Stimulated activated naive CD8-positive, alpha-beta T cell treated with anti-CD3 and anti-CD28 coated beads, Interleukin-15, amount 100 ng/mL, for 72 hours (primary cell): ENCODE measurements around the gene DIPK1A.

Experiments used
- ATAC-seq: fragments of 150-1000 bp; cut with Tn5 transposase; 2 replicates; pipeline ENCODE4 v1.10.0; 2021; ENCODE audit warnings: mild to moderate bottlenecking, moderate library complexity
- DNase-seq, 2 donors: peaks; one replicate each; pipeline ENCODE4 v3.0.0; 2021 to 2022
- H3K27ac Mint-ChIP-seq, 2 donors: one replicate each; pipeline ENCODE4 v1.8.0; 2022; ENCODE audit warnings: mild to moderate bottlenecking in 2 of 2, mixed read lengths in 2 of 2, moderate library complexity in 2 of 2
- H3K27me3 Mint-ChIP-seq: one replicate; pipeline ENCODE4 v1.8.0; 2022; ENCODE audit warnings: mixed read lengths
- H3K4me1 Mint-ChIP-seq: one replicate; pipeline ENCODE4 v1.8.0; 2022; ENCODE audit warnings: mild to moderate bottlenecking, mixed read lengths
- H3K4me3 Mint-ChIP-seq, 2 donors: one replicate each; pipeline ENCODE4 v1.8.0; 2022; ENCODE audit warnings: mild to moderate bottlenecking in 2 of 2, mixed read lengths in 2 of 2, moderate library complexity in 1 of 2
- H3K9me3 Mint-ChIP-seq, 2 donors: one replicate each; pipeline ENCODE4 v1.8.0; 2022; ENCODE audit warnings: mixed read lengths in 2 of 2

The DIPK1A gene

DNA sequence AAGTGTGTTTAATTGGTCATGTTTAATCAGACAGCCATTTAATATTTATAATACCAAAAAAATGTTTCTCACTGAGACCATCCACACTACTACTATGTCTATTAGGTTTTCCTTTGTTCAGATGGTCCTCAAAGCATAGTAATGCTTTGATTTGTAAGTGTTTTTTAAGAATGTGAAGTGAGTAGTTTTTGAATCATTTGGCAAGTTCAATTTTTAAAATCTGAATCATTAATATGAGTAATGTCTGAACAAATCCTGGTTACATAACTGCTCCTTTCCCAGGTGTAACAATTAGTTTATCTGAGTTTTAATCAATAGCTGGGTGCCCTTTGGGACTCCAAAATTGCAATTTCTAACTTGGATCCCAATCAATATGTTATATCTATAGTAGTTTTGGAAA, 152.9 kb downstream of the DIPK1A start:
- Mint-ChIP-seq H3K27me3 (peaks cover 22% of the 10 kb centered on the region), H3K9me3 (no peaks in the 10 kb centered on the region), H3K27ac (no peak overlapping the region), H3K4me3 (no peak overlapping the region), H3K4me1 (no peaks in the 10 kb centered on the region)
- no peak for DNase-seq
- no peak for ATAC-seq

DNA sequence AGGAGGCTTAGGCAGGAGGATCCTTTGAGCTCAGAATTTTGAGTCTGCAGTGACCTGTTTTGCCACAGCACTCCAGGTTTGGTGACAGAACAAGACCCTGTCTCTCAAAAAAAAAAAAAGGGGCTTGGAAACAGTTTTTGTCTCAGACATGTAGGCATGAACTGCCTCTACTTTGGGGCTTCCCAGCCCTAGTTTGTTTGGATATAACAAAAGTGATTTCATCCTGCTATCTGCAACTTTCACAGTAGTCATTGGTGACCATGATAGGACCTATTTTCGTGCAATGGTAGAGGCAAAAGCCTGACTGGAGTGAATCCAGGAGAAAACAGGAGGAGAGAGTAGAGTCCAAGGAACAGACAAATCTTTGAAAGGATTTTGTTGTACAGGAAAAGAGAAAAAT, 156.0 kb downstream of the DIPK1A start:
- Mint-ChIP-seq H3K27ac (no peak overlapping the region), H3K4me1 (no peaks in the 10 kb centered on the region), H3K4me3 (no peak overlapping the region), H3K9me3 (no peaks in the 10 kb centered on the region), H3K27me3 (peaks cover 8% of the 10 kb centered on the region)
- no peak for ATAC-seq
- DNase-seq, result no peak

DNA sequence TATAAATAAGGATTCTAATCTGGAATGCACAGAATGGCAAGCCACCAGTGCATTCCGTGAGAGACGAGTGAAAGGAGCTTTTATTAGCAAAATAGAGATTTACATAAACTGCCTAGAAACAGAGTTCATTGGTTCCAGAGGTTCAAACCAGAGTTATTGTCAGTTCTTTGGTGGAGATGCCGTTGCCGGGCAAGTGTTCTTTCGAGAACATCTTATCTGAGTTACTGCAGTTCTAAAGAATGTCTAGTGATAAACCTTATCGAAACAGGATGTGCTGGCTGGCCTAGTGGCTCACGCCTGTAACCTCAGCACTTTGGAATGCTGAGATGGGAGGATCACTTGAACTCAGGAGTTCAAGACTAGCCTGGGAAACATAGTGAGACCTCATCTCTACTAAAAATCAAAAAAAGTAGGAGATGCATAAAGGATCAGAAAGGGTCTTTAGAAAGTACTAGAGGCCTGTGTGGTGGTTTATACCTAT, 156.5 kb downstream of the DIPK1A start:
- Mint-ChIP-seq H3K4me3 (no peak overlapping the region), H3K4me1 (no peaks in the 10 kb centered on the region), H3K27ac (no peak overlapping the region), H3K9me3 (no peaks in the 10 kb centered on the region), H3K27me3 (peaks cover 8% of the 10 kb centered on the region)
- DNase-seq (no peak), ATAC-seq (no peak)

DNA sequence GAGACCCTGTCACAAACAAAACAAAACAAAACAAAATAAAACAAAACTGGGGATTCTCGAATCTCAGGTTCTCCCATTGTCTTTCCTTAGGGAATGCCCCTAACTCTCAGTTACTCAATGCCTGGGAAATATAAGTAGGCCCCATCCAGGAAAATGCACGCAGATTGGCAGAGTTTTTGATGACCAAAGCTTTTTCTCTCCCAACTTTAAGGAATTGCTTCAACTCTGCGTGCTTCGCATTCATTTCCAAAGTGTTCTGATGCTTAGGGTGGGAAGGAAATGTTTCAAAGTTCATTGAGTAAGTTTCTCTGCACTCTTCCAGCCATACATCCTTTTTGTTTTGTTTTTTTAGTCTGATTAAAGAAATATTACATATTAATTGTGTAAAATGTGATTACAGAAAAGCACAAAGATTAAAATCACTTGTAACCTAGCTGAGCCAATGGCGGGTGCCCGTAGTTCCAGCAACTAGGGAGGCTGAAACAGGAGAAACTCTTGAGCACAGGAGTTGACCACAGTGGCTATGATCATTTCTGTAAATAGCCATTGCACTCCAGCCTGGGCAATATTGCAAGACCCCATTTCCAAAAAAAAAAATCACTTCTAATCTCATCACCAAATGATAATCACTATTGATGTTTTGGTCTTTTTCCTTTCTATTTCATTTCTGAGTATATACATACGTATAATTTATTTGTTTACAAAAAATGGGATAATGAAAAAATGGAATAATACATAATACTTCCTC, 157.9 kb downstream of the DIPK1A start:
- DNase-seq, result no peak
- no peaks in the 10 kb centered on the region for H3K9me3 Mint-ChIP-seq
- H3K4me3 Mint-ChIP-seq, result no peak overlapping the region
- H3K4me1 Mint-ChIP-seq, result no peaks in the 10 kb centered on the region
- no peak overlapping the region for H3K27ac Mint-ChIP-seq
- ATAC-seq, result no peak
- peaks cover 8% of the 10 kb centered on the region for H3K27me3 Mint-ChIP-seq

DNA sequence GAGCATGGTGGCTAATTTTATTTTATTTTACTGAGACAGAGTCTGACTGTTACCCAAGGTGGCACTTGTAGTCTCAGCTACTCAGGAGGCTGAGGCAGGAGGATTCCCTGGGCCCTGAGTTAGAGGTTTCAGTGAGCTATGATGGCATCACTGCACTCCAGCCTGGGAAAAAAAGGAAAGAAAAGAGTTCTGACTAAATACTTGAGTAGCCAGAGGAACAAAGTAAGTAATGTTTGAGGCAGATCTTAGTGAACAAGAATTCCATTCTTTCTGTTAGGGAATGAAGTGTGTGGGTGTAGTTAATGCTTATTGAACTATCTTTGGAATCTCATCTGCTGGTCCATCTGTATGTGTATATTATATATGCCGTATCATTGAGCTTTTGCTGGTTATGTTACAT, 163.3 kb downstream of the DIPK1A start:
- DNase-seq, result no peak

DNA sequence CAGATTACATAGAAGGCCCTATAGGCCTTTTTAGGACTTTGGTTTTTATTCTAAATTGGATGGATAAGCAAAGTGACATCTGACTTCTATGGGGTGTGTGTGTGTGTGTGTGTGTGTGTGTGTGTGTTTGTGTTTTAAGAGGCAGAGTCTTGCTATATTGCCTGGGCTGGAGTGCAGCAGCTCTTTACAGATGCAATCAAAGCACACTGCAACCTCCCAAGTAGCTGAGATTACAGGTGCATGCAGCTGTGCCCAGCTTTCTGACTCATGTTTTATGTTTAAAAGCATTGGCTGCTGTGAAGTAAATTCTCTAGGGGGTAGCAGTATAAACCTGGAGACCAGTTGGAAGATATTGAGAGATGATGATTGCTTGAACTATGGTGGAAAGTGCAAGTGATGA, 164.0 kb downstream of the DIPK1A start:
- H3K27ac Mint-ChIP-seq, result no peak overlapping the region

More for the DNA sequence above, 163.3 kb downstream of the DIPK1A start:
- Mint-ChIP-seq H3K4me3 (no peak overlapping the region), H3K27me3 (peaks cover 43% of the 10 kb centered on the region), H3K9me3 (no peaks in the 10 kb centered on the region), H3K4me1 (no peaks in the 10 kb centered on the region), H3K27ac (no peak overlapping the region)
- ATAC-seq, result no peak

DNA sequence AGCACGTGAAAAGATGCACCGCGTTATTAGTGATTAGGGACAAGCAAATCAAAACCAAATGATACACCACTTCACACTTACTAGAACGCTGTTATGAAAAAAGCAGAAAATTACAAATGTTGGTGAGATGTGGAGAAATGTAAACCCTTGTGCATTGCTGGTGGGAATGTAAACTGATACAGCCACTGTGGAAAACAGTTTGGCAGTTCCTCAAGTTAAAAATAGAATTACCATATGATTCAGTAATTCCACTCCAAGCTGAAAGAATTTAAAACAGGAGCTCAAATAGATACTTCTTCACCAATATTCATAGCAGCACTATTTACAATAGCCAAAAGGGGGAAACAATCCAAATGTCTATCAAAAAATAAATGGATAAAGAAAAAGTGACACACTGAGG, 166.1 kb downstream of the DIPK1A start:
- ATAC-seq (no peak), DNase-seq (no peak)
- H3K4me1 Mint-ChIP-seq, result no peaks in the 10 kb centered on the region
- no peaks in the 10 kb centered on the region for H3K9me3 Mint-ChIP-seq
- H3K27me3 Mint-ChIP-seq, result peaks cover 61% of the 10 kb centered on the region
- H3K4me3 Mint-ChIP-seq, result no peak overlapping the region
- H3K27ac Mint-ChIP-seq, result no peak overlapping the region

More for the DNA sequence above, 164.0 kb downstream of the DIPK1A start:
- Mint-ChIP-seq H3K27me3 (peaks cover 48% of the 10 kb centered on the region), H3K4me1 (no peaks in the 10 kb centered on the region), H3K9me3 (no peaks in the 10 kb centered on the region), H3K4me3 (no peak overlapping the region)
- no peak for ATAC-seq
- DNase-seq, result no peak

DNA sequence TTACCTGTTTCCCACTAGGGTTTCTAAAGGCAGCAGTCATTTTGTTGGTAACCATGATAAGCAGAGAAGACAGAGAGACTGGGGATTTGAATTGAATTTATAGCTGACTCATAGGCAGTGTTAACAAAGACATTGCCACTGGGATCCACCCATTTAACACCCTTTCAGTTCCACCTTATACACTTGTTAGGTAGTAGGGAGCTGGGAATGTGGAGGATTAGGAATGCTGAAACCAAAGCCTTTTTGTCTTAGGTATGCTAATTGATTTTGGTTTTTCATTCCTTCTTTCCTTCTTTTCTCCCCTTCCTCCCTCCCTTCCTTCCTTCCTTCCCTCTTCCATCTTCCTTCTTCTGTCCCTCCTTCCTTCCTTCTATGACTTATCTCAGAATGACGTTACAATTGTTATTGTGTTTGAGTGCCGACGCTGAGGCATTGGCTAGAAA, 168.9 kb downstream of the DIPK1A start:
- Mint-ChIP-seq H3K9me3 (no peaks in the 10 kb centered on the region), H3K4me1 (no peaks in the 10 kb centered on the region), H3K27me3 (peaks cover 78% of the 10 kb centered on the region), H3K27ac (no peak overlapping the region), H3K4me3 (no peak overlapping the region)
- DNase-seq, result no peak
- ATAC-seq, result no peak
